GM19463 (cell line): ENCODE data around the gene LRIT3.
A peak's percentile ranks its signal among the peaks of the same experiment; 100 is the strongest.
"Not testable (repeated sequence)": the region's sequence is repeated elsewhere in the genome, so short reads cannot be mapped to it uniquely, and the experiment has no call there.

Source experiments
- ATAC-seq: cut with Tn5 transposase; IDR thresholded peaks from one replicate; pipeline ENCODE4 v1.9.1; 2021; ENCODE audit warnings: mild to moderate bottlenecking, moderate library complexity; ENCODE audit not compliant: unreplicated experiment

The LRIT3 gene

DNA sequence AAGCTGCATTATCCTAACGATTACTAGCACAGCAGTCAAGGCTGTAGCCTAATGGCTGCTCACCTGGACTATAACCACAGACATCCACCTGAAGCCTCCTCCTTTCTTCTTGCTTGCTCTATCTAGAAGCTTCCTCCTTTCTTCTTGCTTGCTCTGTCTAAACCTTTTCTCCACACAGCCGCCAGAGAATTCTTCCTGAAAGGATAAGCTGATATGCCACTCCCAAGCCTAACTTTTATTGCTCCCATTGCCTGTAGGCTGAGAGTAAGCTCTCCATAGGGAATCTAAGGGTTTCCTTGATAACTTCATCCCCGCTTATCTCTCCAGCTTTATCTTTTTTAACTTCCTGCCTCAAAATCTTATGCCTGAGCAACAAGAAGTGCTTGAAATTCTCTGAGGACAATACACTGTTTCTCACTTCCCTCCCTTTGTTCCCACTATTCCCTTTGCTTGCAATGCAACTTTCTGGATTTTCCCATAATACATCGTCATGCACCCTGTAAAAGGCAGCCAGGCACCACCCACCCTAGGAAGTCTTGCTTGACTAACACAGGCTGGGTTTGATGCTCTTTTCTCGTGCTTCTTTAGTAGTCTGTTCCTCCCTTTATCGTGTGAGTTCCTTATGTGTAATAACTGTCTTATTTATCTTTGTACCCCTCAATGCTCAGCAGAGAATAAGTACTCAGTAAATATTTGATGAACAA is 1.4 kb upstream of the LRIT3 start:
- no peak for ATAC-seq

DNA sequence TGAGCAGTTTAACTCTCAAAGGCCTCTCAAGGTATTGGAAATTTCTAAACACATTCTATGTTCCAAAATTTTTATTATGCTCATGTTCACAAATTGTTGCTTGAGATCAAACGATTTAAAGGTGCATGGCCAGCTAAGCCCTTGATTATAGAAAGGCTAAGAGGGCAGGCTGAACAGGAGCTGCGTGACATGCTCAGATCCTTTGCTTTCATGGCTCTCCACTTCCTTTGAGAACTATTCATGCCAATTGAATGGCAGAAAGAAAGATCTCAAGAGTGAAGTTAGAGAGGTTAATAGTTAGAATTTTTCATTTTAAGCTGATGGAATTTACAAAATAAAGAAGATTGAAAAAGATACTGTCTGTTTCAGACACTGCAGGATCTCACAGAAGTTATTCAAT is 594 bp downstream of the LRIT3 start:
- no peak for ATAC-seq

DNA sequence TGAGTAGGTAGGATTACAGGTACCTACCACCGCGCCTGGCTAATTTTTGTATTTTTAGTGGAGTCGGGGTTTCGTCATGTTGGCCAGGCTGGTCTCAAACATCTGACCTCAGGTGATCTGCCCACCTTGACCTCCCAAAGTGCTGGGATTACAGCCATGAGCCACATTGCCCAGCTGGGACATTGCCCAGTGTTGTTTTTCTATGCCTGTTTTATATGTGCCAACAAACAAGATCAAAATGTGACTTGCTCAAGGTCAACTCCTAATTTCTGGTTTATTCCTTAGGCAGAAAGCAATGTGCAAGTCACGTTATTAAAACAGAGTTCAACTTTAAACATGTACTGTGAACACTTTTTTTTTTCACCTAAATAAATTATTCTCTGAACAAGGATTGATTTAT is 2.7 kb downstream of the LRIT3 start:
- no peak for ATAC-seq

DNA sequence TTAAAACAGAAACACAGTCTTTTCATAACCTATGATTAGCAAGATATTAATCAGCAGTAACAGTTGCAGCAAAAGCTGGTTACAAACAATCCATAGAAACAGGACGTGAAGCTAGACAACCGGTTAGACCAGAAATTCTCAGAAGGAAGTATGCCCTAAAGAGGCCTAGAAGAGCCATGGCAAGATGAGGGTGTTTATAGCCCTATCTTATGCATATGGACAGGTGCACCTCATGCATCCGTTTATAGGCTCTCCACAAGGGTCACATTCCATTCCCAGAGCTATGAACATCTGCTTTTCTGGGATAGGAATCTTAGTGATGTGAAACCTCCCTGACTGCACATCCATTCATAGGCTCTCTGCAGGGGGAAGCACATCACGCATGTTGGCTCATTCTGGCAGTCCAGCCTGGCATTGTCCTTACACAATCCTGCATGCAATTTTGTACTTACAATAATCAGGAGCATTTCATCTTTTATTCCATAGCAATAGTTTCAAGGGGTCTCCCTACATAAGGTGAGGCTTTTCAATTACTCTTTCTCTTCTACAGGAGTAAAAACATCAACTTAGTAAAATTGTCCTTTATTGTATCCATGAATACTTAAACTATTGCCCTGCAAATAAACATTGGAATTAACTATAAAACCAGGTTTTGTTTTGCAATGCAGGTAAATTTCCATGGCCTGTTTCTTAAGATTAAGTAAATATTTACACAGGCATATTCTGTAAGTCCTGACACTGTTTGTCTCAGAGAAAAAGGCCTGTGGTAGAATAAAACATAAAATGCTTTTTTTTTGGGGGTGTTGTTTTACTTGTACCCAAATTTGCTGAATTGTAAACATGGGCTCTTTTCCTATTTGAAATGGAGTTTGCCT is 11.8 kb downstream of the LRIT3 start:
- ATAC-seq = not testable (repeated sequence)

GRCh38 chr4:109861271-109861670 is 13.4 kb downstream of the LRIT3 start:
- ATAC-seq = no peak

DNA sequence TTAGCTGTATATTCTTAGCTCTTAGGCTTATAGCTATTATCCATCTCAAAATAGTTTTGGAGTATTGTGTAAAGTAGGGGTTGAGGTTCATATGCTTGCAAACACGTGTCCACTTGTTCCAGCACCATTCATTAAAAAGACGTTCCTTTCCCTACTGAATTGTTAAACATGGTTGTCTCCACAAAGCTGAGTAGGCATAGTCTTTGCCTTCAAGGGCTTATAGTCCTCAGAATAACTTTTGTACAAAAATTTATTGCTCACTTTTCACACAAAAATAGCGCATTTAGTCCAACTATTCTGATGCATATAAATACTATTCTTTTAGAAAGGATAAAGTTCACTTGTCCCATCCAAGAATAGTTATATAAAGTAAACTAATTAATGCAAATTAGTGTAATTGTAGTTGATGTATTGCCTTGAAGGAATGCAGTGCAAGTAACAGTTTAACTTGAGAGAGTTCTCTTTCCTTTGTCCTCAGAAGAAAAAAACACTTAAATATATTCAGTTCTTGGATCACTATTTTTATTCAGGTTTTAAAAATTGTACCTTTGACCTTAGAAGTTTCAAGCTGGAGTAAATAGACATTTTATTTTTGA is 14.1 kb downstream of the LRIT3 start:
- no peak for ATAC-seq

GRCh38 chr4:109864134-109864533 is 16.2 kb downstream of the LRIT3 start:
- no peak for ATAC-seq

GRCh38 chr4:109870061-109870460 is 22.2 kb downstream of the LRIT3 start:
- ATAC-seq = no peak

DNA sequence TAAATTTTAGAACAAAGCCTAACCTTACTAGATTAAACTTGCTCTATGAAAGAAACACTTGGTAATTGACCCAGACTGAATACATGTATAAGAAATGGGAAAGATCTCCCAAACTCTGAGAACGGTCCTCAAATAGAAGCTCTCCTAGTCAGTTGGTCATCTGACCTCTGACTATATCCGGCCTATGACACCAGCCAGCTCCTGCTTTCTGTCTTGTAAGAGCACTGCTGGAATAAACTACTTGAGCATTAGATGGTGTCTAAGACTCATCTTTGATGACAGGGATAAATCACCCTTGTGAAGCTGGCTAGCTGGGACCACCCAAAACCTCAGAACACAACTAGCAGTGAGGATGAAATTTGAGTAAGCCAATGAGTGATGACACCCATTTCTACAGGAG is 24.2 kb downstream of the LRIT3 start:
- ATAC-seq = no peak

- no peak for ATAC-seq
Observed at GRCh38 chr4:109872950-109873656, 25.2 kb downstream of the LRIT3 start.

GRCh38 chr4:109873791-109874514 is 26.0 kb downstream of the LRIT3 start:
- no peak for ATAC-seq

DNA sequence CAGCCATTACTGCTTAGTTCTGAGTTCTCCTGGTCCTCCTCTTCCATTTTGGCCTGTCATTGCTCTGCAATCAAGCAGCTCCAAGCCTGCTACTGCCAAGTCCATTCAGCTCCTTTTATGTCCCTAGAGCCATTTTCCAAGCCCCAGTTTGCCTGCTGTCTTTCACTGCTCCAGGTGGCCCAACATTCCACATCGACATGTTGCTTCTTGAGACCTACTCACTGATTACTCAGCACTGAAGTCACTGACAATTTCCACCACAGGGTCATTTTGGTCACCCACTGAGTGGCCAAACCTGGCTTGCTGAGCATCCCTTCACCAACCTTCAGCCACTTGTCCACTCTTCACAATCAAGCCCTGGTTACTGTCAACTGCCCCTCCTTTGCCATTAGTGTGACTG is 27.2 kb downstream of the LRIT3 start:
- no peak for ATAC-seq

DNA sequence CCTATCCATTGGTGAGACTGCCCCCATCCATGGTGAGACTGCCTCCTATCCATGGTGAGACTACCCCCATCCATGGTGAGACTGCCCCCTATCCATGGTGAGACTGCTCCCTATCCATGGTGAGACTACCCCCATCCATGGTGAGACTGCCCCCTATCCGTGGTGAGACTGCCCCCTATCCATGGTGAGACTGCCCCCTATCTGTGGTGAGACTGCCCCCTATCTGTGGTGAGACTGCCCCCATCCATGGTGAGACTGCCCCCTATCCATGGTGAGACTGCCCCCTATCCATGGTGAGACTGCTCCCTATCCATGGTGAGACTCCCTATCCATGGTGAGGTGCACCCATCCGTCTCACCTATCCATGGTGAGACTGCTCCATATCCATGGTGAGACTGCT is 27.6 kb downstream of the LRIT3 start:
- ATAC-seq = not testable (repeated sequence)

GRCh38 chr4:109876634-109877265 is 28.8 kb downstream of the LRIT3 start:
- no peak for ATAC-seq

GRCh38 chr4:109877400-109877799 is 29.5 kb downstream of the LRIT3 start:
- ATAC-seq = peak; percentile 86

GRCh38 chr4:109878355-109878754 is 30.4 kb downstream of the LRIT3 start:
- no peak for ATAC-seq

DNA sequence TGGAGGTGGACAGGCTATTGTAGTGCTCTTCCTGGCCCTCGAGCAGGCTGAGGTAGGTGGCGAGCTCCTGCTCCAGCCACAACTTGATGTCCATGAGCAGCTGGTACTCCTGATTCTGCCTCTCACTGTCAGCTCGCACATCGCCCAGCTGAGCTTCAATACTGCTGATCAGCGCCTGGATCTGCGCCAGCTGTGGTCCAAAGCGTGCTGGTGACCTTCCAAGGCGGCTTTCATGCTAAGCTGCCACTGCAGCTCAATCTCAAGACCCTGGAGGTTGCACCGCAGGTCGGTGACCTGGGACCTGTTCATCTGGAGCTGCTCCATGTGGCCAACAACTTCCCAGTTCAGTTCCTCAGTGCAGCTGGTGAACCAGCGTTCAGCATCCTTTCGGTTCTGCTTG is 31.2 kb downstream of the LRIT3 start:
- no peak for ATAC-seq

DNA sequence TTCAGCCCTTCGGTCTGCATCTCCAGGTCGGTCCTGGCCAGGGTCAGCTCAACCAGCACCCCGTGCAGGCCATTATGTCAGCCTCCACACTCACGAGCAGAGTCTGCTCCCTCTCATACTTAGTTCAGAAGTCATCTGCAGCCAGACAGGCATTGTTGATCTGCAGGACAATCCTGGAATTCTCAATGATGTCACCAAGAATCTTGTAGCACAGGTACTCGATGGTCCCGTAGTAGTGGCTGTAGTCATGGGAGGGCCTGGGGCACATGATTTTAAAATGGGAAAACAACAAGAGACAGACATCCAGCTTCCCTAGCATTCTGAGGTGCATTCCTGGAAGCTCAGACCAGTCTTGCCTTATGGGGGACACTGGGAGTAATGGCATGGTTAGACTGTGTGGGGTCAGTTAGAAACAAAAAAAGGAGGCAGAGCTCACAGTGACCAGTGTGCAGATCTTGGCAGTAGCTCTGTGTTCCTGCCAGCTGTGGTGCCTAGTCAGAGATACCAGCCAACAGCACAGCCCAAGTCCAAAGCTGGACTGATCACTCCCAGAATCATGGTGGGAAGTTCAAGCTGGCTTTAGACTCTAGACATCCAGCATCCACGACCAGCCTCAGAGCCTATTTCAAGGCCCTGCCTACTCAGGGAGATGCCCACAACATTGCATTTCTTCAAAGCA is 31.9 kb downstream of the LRIT3 start:
- no peak for ATAC-seq

GRCh38 chr4:109886303-109886702 is 38.4 kb downstream of the LRIT3 start:
- no peak for ATAC-seq

DNA sequence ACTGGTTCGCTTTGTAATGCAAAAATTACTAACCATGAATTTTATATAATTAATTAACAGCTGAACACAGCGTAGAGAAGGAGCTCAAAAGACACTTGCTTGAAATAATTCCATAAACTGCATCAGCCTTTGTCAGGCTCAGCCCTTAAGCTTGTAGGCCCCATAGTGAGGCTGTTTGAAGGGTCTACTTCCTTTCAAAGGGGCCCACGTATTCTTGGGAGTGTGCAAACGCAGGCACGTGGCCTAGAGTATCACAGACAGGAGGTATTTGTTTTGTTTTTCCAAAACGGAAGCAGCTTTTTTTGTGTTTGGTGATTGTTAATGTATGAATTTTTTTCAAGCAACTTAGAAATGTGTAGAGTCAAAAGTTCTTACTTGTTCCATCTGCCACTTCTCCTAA is 39.2 kb downstream of the LRIT3 start:
- no peak for ATAC-seq
